Motor neuron (in vitro differentiated cells): ENCODE data around the gene CD6. TPM values are rescaled to one million over a fixed set of nuclear protein-coding genes. Genes with fewer than 3 reads are reported as not detected.

Experiments
- ATAC-seq, 8 experiments: fragments of 200-7000 bp; cut with Tn5 transposase; replicated peaks in 6 of 8; 2 replicates each; pipeline ENCODE4 v1.8.0; 2021; ENCODE audit warnings: mild to moderate bottlenecking in 8 of 8, moderate library complexity in 8 of 8
- H3K27ac ChIP-seq, 2 donors: fragments of 250-450 bp; sonication (Bioruptor Pico); 2 replicates each; pipeline ENCODE4 v1.9.0; 2021; ENCODE audit warnings: antibody characterized with exemption in 2 of 2, mild to moderate bottlenecking in 2 of 2, moderate library complexity in 1 of 2
- H3K4me1 ChIP-seq, 2 donors: fragments of 250-450 bp; sonication (Bioruptor Pico); replicated peaks in 1 of 2; 2 replicates each; pipeline ENCODE4 v1.6.1; 2021; ENCODE audit warnings: antibody characterized with exemption in 2 of 2, mild to moderate bottlenecking in 2 of 2, moderate library complexity in 1 of 2
- H3K4me3 ChIP-seq, 5 donors: fragments of 250-450 bp; sonication (Bioruptor Pico); 2 replicates each; pipeline ENCODE4 v1.9.0; 2021; ENCODE audit warnings: antibody characterized with exemption in 5 of 5, mild to moderate bottlenecking in 5 of 5, moderate library complexity in 4 of 5
- WGBS, 10 experiments: fragments of 450-650 bp; shearing (Covaris generic); methylation state at CpG; one replicate each; pipeline ENCODE4 v1.0.0; 2022; 5-methylcytosine and 5-hydroxymethylcytosine counted together
- in situ Hi-C, 9 experiments: fragments of 400-800 bp; cut with MboI; loops; one replicate each; pipeline ENCODE4 v1.15.0; 2021; ENCODE audit warnings: low sequenced_read_pairs in 9 of 9, low pct_unique_long_range_greater_than_20kb in 2 of 9; ENCODE audit not compliant: unreplicated experiment in 9 of 9
- total RNA-seq, 8 experiments: library from RNA; unstranded; fragments of 300-600 nt; gene quantifications; 2 replicates each; pipeline versions ENCODE4 v1.2.3 to v1.2.4, GENCODE V29; 2022

CD6 gene
- total RNA-seq, 8 experiments from 2014 or later, result 0.14 to 1.7 (median 0.63) TPM; not detected in 1

DNA sequence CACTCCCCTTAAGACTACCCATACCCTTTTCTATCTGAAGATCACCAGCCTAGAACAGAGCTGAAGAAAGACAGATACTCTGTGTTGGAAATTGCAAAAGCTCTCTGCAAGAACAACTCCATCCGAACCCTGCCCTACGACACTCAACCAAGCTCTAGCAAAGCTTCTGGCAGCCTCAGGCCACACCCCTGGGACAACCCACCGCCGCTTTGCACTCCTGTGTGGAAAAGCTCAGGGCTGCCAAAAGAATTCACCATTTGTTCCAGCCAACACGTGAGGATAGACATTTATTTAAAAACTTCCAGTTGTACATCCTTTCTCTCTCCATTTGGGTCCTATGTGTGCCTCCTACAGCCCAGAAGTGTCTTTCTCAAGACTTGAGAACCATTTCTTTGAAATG is 68.4 kb downstream of the CD6 start:
- 0 to 85% (median 82%) methylated on average over 1 to 4 of the region's 5 CpGs; no CpG with 5 or more reads in 6 of the 10 experiments for WGBS, 10 experiments
- no peak for ATAC-seq

DNA sequence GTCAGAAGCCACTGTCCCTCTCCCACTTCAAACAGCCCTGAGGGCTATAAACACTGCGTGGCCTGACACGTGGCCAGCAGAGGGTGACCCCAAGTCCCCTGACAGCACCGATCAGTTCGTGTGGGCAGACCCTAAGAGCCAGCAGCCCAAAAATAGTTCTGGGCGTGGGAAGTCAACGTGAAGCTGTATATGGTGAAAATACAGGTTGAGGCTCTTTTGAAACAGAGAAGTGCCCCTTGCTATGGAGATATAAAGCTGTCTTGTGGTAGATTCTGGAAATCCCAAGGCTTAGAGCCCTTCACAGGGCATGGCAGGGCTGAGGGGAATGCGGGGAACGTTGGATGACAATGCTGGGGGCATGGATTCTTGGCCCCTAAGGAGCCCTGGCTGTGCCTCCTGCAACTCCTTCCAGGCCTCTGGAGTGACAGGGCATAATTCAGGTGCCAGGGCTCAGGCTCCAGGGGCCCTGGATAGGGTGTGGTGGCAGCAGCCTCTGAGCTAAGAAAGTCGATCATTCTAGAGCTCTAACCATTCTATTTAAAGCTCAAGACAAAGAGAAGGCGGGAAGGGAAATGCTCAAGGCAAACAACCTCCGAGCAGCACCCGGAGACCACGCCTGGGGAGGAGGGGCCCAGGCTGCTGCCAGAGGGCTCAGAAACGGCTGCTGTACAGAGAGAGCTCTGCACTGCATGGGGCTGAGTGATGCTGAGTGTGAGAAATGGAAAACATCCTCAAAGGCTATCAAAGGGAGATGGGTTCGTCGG is 70.5 kb downstream of the CD6 start:
- in situ Hi-C loops, result no loop called here
- H3K27ac ChIP-seq, result peak overlapping the region; percentile 34 to 44
- no peak overlapping the region for H3K4me3 ChIP-seq
- peak; percentile 97 to 99 (median 99) for ATAC-seq
- WGBS, 10 experiments, result 33 to 100% (median 39%) methylated on average over 1 to 4 of the region's 16 CpGs; no CpG with 5 or more reads in 5 of the 10 experiments
- H3K4me1 ChIP-seq, result peaks cover 21 to 30% of the 10 kb centered on the region in 2 donors

More for the DNA sequence above, 68.4 kb downstream of the CD6 start:
- Histone ChIP-seq H3K27ac (no peak overlapping the region), H3K4me1 (peaks cover 24 to 27% of the 10 kb centered on the region in 2 donors), H3K4me3 (no peak overlapping the region)
- in situ Hi-C loops, result no loop called here

DNA sequence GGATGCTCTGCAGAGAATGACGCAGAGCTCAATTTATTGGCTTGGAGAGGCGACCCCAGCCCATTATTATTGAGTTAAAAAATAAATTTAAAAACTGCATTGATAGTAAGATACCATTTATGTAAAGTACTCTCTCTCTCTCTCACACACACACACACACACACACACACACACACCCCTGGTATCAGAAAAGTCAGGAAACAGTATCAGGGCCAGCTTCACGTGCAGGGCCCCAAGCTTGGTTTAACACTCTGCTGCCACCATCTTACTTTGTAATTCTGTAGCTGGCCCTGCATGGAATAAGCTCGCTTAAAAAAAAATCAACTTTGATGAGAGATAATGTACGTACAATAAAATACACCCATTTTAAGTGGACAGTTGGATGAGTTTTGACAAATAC is 71.1 kb downstream of the CD6 start:
- H3K4me3 ChIP-seq, result no peak overlapping the region
- H3K27ac ChIP-seq, result no peak overlapping the region
- WGBS, 10 experiments, result 60 to 100% (median 69%) methylated on average over 1 to 3 of the region's 5 CpGs; no CpG with 5 or more reads in 4 of the 10 experiments
- peak in 2 of 8 experiments; percentile 2 to 9 for ATAC-seq
- in situ Hi-C loops, result no loop called here
- H3K4me1 ChIP-seq, result peaks cover 17 to 24% of the 10 kb centered on the region in 2 donors

DNA sequence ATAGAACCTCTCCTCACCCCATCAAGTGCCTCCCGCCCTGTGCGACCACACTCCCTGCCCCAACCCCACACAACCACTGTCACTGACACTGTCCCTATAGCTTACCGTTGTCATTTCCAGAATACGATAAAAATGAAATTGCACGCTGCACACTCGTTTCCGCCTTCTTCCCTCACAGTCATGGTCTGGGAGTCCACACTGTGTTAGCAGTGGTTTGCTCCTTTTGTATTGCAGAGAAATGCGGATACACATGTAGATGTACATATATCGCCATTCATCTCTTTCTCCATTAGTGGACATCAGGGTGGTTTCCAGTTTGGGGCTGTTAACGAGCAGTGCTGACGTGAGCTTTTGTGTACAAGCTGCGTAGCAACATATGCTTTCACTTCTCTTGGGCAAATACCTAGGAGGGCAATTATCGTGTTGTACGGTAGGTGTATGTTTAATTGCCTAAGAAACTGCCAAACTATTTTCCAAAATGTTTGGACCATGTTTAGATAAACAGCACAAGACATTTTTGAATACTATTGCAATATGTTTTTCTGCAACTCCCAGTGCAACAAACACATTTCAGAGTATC is 71.6 kb downstream of the CD6 start:
- H3K4me3 ChIP-seq, result no peak overlapping the region
- no peak for ATAC-seq
- peaks cover 17 to 20% of the 10 kb centered on the region in 2 donors for H3K4me1 ChIP-seq
- in situ Hi-C loops, result no loop called here
- WGBS, 10 experiments, result 72 to 96% (median 85%) methylated on average over 1 to 13 of the region's 14 CpGs; no CpG with 5 or more reads in 2 of the 10 experiments
- no peak overlapping the region for H3K27ac ChIP-seq

DNA sequence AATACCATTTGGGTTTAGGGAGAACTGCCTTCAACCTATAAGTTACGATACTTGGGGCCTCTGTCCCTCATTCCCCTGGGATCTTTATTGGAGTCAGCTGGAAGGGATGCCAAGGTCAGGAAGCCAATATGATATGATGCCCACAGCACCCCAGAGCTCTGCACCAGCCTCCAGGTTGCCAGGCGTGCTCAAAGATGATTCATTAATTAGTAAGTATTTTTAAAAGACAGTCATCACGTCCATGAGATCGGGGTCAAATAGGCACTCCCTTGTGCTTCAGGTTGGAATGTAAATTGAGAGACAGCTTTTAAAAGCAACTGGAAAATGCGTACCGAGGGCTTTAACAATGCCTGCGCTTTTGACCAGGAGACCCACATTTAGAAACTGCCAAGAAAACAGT is 73.8 kb downstream of the CD6 start:
- H3K27ac ChIP-seq, result no peak overlapping the region
- peaks cover 17 to 20% of the 10 kb centered on the region in 2 donors for H3K4me1 ChIP-seq
- 26 to 100% (median 69%) methylated on average over 1 to 7 of the region's 7 CpGs; no CpG with 5 or more reads in 1 of the 10 experiments for WGBS, 10 experiments
- in situ Hi-C loops, result no loop called here
- no peak overlapping the region for H3K4me3 ChIP-seq
- ATAC-seq, result no peak

DNA sequence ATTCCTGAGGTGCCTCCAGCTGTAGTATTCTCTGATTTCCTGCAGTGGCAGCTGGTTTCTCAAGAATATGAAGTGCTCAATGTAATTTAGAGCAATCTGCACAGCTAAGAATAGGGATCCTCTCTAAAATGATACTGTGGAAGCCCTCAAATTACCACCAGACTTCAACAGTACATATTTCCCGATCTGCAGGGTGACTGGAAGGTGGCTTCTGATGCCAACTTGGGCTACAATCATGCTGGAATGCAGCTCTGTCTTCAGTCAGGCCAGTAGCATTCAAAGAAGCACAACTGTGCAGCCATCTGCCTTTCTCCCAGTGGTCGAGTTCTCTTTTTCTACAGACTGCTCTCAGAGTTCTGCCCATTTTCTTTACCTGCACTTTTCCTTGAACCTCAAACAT is 75.4 kb downstream of the CD6 start:
- in situ Hi-C loops, result no loop called here
- no peak overlapping the region for H3K27ac ChIP-seq
- H3K4me1 ChIP-seq, result peaks cover 14 to 17% of the 10 kb centered on the region in 2 donors
- 20 to 75% methylated on average over 1 to 2 of the region's 2 CpGs; no CpG with 5 or more reads in 8 of the 10 experiments for whole genome bisulfite sequencing, 10 experiments
- ATAC-seq, result no peak
- no peak overlapping the region for H3K4me3 ChIP-seq

DNA sequence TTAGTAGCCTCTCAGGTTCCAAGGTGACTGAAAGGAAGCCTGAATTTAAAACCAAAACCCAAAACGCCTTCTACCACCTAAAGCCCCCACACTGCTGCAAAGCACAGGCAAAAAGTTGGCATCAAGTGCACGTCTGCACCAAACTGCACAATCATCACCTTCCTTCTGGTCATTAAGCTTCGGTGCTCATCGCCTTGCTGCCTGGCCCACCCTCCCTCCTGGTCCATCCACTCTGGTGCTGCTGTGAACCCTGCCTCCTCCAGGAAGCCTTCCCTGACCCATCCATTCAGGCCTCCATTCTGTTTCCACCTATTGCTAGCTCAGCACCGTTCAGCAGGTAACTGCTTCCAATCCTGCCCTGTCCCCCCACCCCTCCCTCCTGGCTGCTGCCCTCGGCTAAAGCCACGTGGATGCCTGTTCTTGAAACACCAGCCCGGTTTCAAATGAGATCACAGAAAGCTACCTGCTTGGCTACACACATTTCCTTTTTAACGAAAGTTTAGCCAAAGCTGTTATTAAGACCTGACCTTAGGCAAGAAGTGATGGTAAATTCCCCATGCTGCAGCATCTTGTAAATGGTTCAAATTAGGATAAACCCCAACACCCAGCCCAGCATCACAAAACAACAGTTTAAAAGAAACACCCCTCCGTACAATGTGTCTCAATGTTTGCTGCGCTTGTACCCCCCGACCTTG is 77.0 kb downstream of the CD6 start:
- Histone ChIP-seq H3K4me1 (peaks cover 7 to 8% of the 10 kb centered on the region in 2 donors), H3K4me3 (no peak overlapping the region), H3K27ac (no peak overlapping the region)
- in situ Hi-C loops, result no loop called here
- ATAC-seq, result no peak
- 18 to 89% (median 79%) methylated on average over 1 to 8 of the region's 12 CpGs; no CpG with 5 or more reads in 2 of the 10 experiments for WGBS, 10 experiments

DNA sequence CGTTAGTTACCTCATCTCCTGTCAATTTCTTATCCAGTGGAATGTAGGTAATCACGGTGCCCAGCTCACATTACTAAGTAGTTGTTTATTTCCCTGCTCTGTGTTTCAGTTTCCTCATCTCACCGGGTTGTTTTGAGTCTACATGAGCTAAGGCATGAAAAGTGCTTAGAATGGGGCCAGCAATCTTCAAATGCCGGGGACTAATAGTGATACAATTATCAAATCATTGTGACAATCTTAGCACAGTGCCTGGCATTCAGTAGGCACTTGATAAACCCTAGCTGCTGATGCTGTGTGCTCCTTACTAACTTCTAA is 77.5 kb downstream of the CD6 start:
- WGBS, 10 experiments, result 29 to 100% (median 68%) methylated on average over 1 to 4 of the region's 4 CpGs
- H3K4me1 ChIP-seq, result peaks cover 7 to 8% of the 10 kb centered on the region in 2 donors
- no peak overlapping the region for H3K27ac ChIP-seq
- ATAC-seq, result no peak
- in situ Hi-C loops, result no loop called here
- H3K4me3 ChIP-seq, result no peak overlapping the region

DNA sequence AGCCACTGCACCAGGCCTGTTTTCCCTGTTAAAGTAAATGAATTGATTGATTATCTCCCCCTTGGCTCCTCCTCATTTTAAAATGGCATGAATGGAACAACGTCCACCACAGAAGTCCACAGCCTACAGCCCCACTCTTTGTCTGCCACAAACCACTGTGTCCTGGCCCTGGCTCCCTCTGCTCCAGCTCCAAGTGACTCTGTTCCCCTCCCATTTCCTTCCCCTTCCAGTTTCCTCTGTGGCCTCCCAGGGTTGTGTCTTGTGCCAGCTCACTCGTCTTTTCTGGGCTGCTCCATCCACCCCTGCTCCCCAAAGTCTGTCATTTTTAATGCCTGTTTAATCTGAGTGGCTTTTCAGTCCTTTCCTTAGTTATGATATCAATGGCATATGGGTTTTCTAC is 78.4 kb downstream of the CD6 start:
- ATAC-seq, result no peak
- H3K4me3 ChIP-seq, result no peak overlapping the region
- H3K4me1 ChIP-seq, result peaks cover 7 to 8% of the 10 kb centered on the region in 2 donors
- 0 to 80% (median 33%) methylated on average over 1 to 2 of the region's 2 CpGs; no CpG with 5 or more reads in 1 of the 10 experiments for WGBS, 10 experiments
- in situ Hi-C loops, result no loop called here
- H3K27ac ChIP-seq, result no peak overlapping the region

DNA sequence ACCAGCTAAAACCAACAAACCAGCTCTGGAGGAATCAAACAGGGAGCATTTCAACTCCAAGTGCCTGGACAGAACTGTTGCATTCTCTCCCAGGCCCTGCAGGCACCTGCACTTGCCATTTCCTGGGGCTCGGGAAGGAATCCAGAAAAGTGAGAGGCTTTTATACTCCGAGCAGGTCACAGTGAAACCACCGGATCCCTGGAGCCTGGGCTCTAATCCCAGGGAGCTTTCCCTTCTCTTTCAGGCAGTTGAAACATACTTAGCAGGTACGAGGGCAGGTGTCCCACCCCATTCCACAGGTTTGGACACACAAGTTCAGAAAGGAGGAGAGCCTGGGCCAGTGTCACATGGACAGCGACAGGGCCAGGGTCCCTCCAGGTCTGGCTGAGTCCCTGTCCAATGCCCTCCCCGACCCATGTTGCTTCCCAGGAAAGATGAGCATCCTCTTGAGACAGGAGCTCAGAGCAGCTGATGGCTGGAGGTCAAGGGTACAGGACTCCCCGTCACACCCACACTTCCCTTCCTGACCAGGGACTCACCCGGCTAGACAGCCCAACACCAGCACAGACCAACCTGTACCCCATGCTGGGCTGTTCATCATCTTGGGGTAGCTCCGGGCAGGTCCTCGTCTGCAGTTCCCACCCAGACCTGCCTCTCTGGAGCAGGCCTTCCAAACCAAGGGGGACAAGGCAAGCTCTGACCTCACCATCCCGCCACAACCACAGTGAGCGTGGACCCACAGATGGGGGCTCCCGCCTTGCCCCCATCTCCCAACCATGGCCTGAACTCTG is 80.9 kb downstream of the CD6 start:
- Histone ChIP-seq H3K27ac (no peak overlapping the region), H3K4me3 (no peak overlapping the region), H3K4me1 (peaks cover 15 to 20% of the 10 kb centered on the region in 2 donors)
- in situ Hi-C loops, result no loop called here
- peak in 1 of 8 experiments; percentile 21 for ATAC-seq
- 40 to 94% (median 83%) methylated on average over 1 to 6 of the region's 13 CpGs; no CpG with 5 or more reads in 5 of the 10 experiments for WGBS, 10 experiments

DNA sequence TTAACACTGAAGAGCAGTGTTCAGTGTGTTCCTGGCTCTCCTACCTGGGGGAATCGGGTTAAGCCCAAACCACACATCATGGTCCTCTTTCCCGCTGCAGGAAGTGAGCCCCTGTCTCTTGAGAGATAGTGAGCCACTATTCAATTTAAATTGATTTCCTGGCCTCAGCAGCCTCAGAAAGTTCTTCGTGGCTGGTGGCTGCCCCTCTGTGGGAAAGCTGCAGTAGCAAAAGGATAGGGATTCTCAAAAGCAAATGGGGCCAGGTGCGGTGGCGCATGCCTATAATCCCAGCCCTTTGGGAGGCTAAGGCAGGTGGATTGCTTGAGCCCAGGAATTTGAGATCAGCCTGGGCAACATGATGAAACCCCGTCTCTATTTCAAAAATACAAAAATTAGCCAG is 81.7 kb downstream of the CD6 start:
- Histone ChIP-seq H3K4me1 (peaks cover 15 to 20% of the 10 kb centered on the region in 2 donors), H3K27ac (no peak overlapping the region), H3K4me3 (no peak overlapping the region)
- ATAC-seq, result peak in 1 of 8 experiments; percentile 16
- WGBS, 10 experiments, result 40 to 100% (median 93%) methylated on average over 1 to 4 of the region's 6 CpGs; no CpG with 5 or more reads in 4 of the 10 experiments
- in situ Hi-C loops, result no loop called here

DNA sequence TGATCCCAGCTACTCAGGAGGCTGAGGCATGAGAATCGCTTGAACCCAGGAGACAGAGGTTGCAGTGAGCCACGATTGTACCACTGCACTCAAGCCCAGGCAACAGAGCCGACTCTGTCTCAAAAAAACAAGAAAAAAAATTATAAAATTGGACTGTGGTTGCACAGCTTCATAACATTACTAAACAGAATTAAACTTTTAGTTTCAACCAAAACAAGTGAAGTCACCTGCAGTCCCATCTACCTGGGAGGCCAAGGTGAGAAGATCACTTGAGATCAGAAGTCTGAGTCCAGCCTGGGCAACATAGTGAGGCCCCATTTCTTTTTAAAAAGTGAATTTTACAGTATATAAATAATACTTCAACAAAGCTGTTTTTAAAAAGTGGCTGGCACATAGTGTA is 83.0 kb downstream of the CD6 start:
- no peak overlapping the region for H3K4me3 ChIP-seq
- no peak overlapping the region for H3K27ac ChIP-seq
- no peak for ATAC-seq
- H3K4me1 ChIP-seq, result peaks cover 15 to 20% of the 10 kb centered on the region in 2 donors
- 55 to 93% (median 83%) methylated on average over 2 to 3 of the region's 3 CpGs; no CpG with 5 or more reads in 6 of the 10 experiments for WGBS, 10 experiments
- in situ Hi-C loops, result no loop called here
